ENCODE measurements around the gene ADGRG6. TPM values are rescaled to one million over a fixed set of nuclear protein-coding genes. Genes with fewer than 3 reads are reported as not detected.

ADGRG6 gene
- total and polyA plus RNA-seq, 2 donors (not counting 1 experiment from before 2014, with no cell fraction given): 0.03 TPM; not detected in 1

GRCh38 chr6:142485256-142485655 is 183.4 kb downstream of the ADGRG6 start:
- DNase-seq (no peak), ATAC-seq (ENCODE audit: low read depth) (no peak)
- H3K9me3 ChIP-seq (ENCODE audit: control extremely low read depth in 1 of 3, control insufficient read depth in 2 of 3, insufficient read depth in 1 of 3, low read length in 2 of 3): no peaks in the 10 kb centered on the region
- Mint-ChIP-seq H3K9me3 (ENCODE audit: insufficient read depth) (peaks cover 3% of the 10 kb centered on the region), H3K4me3 (no peak overlapping the region), H3K27me3 (no peaks in the 10 kb centered on the region), H3K27ac (no peak overlapping the region), H3K4me1 (no peaks in the 10 kb centered on the region)
- no peak overlapping the region for H3K27ac ChIP-seq (ENCODE audit: low read length in 2 of 2)
- H3K27me3 ChIP-seq (replicated peaks in 1 of 4; ENCODE audit: control extremely low read depth in 1 of 4, control insufficient read depth in 3 of 4, insufficient read depth in 4 of 4, low read length in 3 of 4): peaks cover 0 to 6% (median 1%) of the 10 kb centered on the region in 4 experiments
- ChIA-PET POLR2A (no interaction called here), CTCF (interaction anchor here (3.7 kb wide), 1 partner anchor 11 kb away, joined by 21 read pairs; no protein-coding TSS in a partner anchor)
- H3K9ac ChIP-seq (ENCODE audit: low read length): no peak overlapping the region
- intact Hi-C loops (cut with micrococcal nuclease): no loop called here
- H3K4me3 ChIP-seq (ENCODE audit: control extremely low read depth in 1 of 5, extremely low read depth in 1 of 5, insufficient read depth in 1 of 5, low read depth in 2 of 5, low read length in 4 of 5): no peak overlapping the region
- WGBS (ENCODE audit: insufficient coverage): 100% methylated on average over 2 of the region's 2 CpGs
- H3K4me1 ChIP-seq (ENCODE audit: control insufficient read depth in 2 of 2, insufficient read depth in 2 of 2, low read length in 2 of 2): no peaks in the 10 kb centered on the region
- TF ChIP-seq EZH2 (IDR thresholded peaks at IDR 0.05; ENCODE audit: borderline replicate concordance, insufficient read depth, low read depth, low read length, poor library complexity, severe bottlenecking) (no peak), CTCF (IDR thresholded peaks at IDR 0.05) (no peak)
- H3K4me2 ChIP-seq (replicated peaks; ENCODE audit: low read depth, low read length, poor library complexity, severe bottlenecking): no peak overlapping the region
- no peaks in the 10 kb centered on the region for H4K20me1 ChIP-seq (ENCODE audit: control insufficient read depth, insufficient read depth, low read length, poor library complexity, severe bottlenecking)
- no peaks in the 10 kb centered on the region for H3K36me3 ChIP-seq (replicated peaks in 1 of 2; ENCODE audit: control extremely low read depth in 1 of 2, control insufficient read depth in 1 of 2, extremely low read depth in 1 of 2, insufficient read depth in 2 of 2, low read length in 1 of 2)
- H2AFZ ChIP-seq (ENCODE audit: insufficient read depth, low read depth, low read length, poor library complexity, severe bottlenecking): no peak overlapping the region
- no peaks in the 10 kb centered on the region for H3K79me2 ChIP-seq (ENCODE audit: control insufficient read depth, insufficient read depth, low read length)

GRCh38 chr6:142489722-142490610 is 188.2 kb downstream of the ADGRG6 start:
- no peak overlapping the region for H3K4me3 ChIP-seq (ENCODE audit: control extremely low read depth in 1 of 5, extremely low read depth in 1 of 5, insufficient read depth in 1 of 5, low read depth in 2 of 5, low read length in 4 of 5)
- intact Hi-C loops (cut with micrococcal nuclease): no loop called here
- peaks cover 3% of the 10 kb centered on the region for H3K9me3 Mint-ChIP-seq (ENCODE audit: insufficient read depth)

More at GRCh38 chr6:142489722-142490610, 188.2 kb downstream of the ADGRG6 start:
- H3K4me1 ChIP-seq (ENCODE audit: control insufficient read depth in 2 of 2, insufficient read depth in 2 of 2, low read length in 2 of 2): no peaks in the 10 kb centered on the region
- no peak for DNase-seq
- H3K27ac ChIP-seq (ENCODE audit: low read length in 2 of 2): no peak overlapping the region
- H3K9me3 ChIP-seq (ENCODE audit: control extremely low read depth in 1 of 3, control insufficient read depth in 2 of 3, insufficient read depth in 1 of 3, low read length in 2 of 3): no peaks in the 10 kb centered on the region
- CTCF ChIA-PET: no interaction called here
- POLR2A ChIA-PET: no interaction called here
- Mint-ChIP-seq H3K4me3 (no peak overlapping the region), H3K27me3 (peaks cover 13% of the 10 kb centered on the region), H3K4me1 (no peaks in the 10 kb centered on the region), H3K27ac (no peak overlapping the region)
- no peaks in the 10 kb centered on the region for H3K79me2 ChIP-seq (ENCODE audit: control insufficient read depth, insufficient read depth, low read length)
- H2AFZ ChIP-seq (ENCODE audit: insufficient read depth, low read depth, low read length, poor library complexity, severe bottlenecking): no peak overlapping the region
- TF ChIP-seq CTCF (IDR thresholded peaks at IDR 0.05): peak; percentile 32
- no peak for TF ChIP-seq EZH2 (IDR thresholded peaks at IDR 0.05; ENCODE audit: borderline replicate concordance, insufficient read depth, low read depth, low read length, poor library complexity, severe bottlenecking)
- peaks cover 0 to 3% (median 0%) of the 10 kb centered on the region in 4 experiments for H3K27me3 ChIP-seq (replicated peaks in 1 of 4; ENCODE audit: control extremely low read depth in 1 of 4, control insufficient read depth in 3 of 4, insufficient read depth in 4 of 4, low read length in 3 of 4)
- no peak overlapping the region for H3K4me2 ChIP-seq (replicated peaks; ENCODE audit: low read depth, low read length, poor library complexity, severe bottlenecking)
- no peaks in the 10 kb centered on the region for H3K36me3 ChIP-seq (replicated peaks in 1 of 2; ENCODE audit: control extremely low read depth in 1 of 2, control insufficient read depth in 1 of 2, extremely low read depth in 1 of 2, insufficient read depth in 2 of 2, low read length in 1 of 2)
- no CpG with 5 or more reads among the region's 1 CpG for WGBS (ENCODE audit: insufficient coverage)
- no peaks in the 10 kb centered on the region for H4K20me1 ChIP-seq (ENCODE audit: control insufficient read depth, insufficient read depth, low read length, poor library complexity, severe bottlenecking)
- no peak overlapping the region for H3K9ac ChIP-seq (ENCODE audit: low read length)
- no peak for ATAC-seq (ENCODE audit: low read depth)

All from B cell (primary cell).